K562 (cell line): ENCODE measurements around the gene RAD1. TPM values are rescaled to one million over a fixed set of nuclear protein-coding genes. Genes with fewer than 3 reads are reported as not detected.
A peak's percentile ranks its signal among the peaks of the same experiment; 100 is the strongest.

Source experiments
- FOS ChIP-seq: IDR thresholded peaks from 3 replicates; pipeline ENCODE4 v1.6.1; 2011; ENCODE audit not compliant: insufficient read length; ENCODE audit errors: extremely low read depth
- MTA2 ChIP-seq: fragments of 450-650 bp; IDR thresholded peaks from 2 replicates; pipeline ENCODE4 v1.6.1; 2016; ENCODE audit warnings: low read depth
- NR1H2 ChIP-seq: sonication (generic); formaldehyde crosslinking; IDR thresholded peaks from 2 replicates; pipeline ENCODE4 v1.4.0; 2020; ENCODE audit warnings: mild to moderate bottlenecking, missing genetic modification reagents
- NUFIP1 ChIP-seq: fragments of 450-650 bp; IDR thresholded peaks from 2 replicates; pipeline ENCODE4 v1.6.1; 2018; ENCODE audit not compliant: partially characterized antibody
- ZNF165 ChIP-seq: fragments of 250-450 bp; sonication (Bioruptor Pico); IDR thresholded peaks from 2 replicates; pipeline ENCODE4 v1.4.0; 2020; ENCODE audit warnings: borderline replicate concordance
- polyA plus RNA-seq, 8 experiments: library from polyadenylated mRNA; depleted of rRNA in 4 of 8; stranded (reverse) in 5 of 8; unstranded in 3 of 8; fragments of >200 nt; fragmentation: Nextera tagmentation in 2 of 8; fragmentation: Illumina TruSeq in 1 of 8; extraction: Ambion mirVana in 2 of 8; extraction: Trizol in 1 of 8; gene quantifications; 2 replicates each; pipeline versions ENCODE4 v1.2.1 to v1.2.3, GENCODE V29; 2011 to 2014; ENCODE audit warnings: inconsistent platforms in 1 of 8, missing spikeins in 1 of 8
- total RNA-seq, 7 experiments: library from RNA; depleted of rRNA in 6 of 7; stranded (reverse); fragments of >200 nt in 6 of 7; fragmentation: Illumina TruSeq in 2 of 7; extraction: Trizol in 2 of 7; gene quantifications; 2 replicates each; pipeline versions ENCODE4 v1.2.1 to v1.2.3, GENCODE V29; 2011 to 2021; ENCODE audit warnings: low replicate concordance in 1 of 7
- TF ChIP-seq, protein P1 (sequence below): fragments of 200-600 bp; sonication (generic); IDR thresholded peaks from one replicate; pipeline ENCODE4 v1.6.1; 2012; ENCODE audit warnings: mild to moderate bottlenecking, low read depth, low read length, inconsistent platforms
- TF ChIP-seq, protein P2 (sequence below): IDR thresholded peaks from 3 replicates; pipeline ENCODE4 v1.6.1; 2011; ENCODE audit warnings: borderline replicate concordance, mild to moderate bottlenecking, moderate library complexity; ENCODE audit not compliant: insufficient read length; ENCODE audit errors: extremely low read depth
- TF ChIP-seq, protein P3 (sequence below), 2 experiments: fragments of 150-350 bp in 1 of 2; IDR thresholded peaks; 2 replicates each; pipeline ENCODE4 v1.6.1; 2012 to 2016; ENCODE audit warnings: low read depth in 2 of 2, low read length in 2 of 2, mild to moderate bottlenecking in 1 of 2, moderate library complexity in 1 of 2

The RAD1 gene
- total and polyA plus RNA-seq, 9 of the 15 experiments (the other 6 are each of a cell fraction or from before 2014, with no cell fraction given): 44.5 to 148 (median 60.8) TPM

- TF ChIP-seq, protein P1, sequence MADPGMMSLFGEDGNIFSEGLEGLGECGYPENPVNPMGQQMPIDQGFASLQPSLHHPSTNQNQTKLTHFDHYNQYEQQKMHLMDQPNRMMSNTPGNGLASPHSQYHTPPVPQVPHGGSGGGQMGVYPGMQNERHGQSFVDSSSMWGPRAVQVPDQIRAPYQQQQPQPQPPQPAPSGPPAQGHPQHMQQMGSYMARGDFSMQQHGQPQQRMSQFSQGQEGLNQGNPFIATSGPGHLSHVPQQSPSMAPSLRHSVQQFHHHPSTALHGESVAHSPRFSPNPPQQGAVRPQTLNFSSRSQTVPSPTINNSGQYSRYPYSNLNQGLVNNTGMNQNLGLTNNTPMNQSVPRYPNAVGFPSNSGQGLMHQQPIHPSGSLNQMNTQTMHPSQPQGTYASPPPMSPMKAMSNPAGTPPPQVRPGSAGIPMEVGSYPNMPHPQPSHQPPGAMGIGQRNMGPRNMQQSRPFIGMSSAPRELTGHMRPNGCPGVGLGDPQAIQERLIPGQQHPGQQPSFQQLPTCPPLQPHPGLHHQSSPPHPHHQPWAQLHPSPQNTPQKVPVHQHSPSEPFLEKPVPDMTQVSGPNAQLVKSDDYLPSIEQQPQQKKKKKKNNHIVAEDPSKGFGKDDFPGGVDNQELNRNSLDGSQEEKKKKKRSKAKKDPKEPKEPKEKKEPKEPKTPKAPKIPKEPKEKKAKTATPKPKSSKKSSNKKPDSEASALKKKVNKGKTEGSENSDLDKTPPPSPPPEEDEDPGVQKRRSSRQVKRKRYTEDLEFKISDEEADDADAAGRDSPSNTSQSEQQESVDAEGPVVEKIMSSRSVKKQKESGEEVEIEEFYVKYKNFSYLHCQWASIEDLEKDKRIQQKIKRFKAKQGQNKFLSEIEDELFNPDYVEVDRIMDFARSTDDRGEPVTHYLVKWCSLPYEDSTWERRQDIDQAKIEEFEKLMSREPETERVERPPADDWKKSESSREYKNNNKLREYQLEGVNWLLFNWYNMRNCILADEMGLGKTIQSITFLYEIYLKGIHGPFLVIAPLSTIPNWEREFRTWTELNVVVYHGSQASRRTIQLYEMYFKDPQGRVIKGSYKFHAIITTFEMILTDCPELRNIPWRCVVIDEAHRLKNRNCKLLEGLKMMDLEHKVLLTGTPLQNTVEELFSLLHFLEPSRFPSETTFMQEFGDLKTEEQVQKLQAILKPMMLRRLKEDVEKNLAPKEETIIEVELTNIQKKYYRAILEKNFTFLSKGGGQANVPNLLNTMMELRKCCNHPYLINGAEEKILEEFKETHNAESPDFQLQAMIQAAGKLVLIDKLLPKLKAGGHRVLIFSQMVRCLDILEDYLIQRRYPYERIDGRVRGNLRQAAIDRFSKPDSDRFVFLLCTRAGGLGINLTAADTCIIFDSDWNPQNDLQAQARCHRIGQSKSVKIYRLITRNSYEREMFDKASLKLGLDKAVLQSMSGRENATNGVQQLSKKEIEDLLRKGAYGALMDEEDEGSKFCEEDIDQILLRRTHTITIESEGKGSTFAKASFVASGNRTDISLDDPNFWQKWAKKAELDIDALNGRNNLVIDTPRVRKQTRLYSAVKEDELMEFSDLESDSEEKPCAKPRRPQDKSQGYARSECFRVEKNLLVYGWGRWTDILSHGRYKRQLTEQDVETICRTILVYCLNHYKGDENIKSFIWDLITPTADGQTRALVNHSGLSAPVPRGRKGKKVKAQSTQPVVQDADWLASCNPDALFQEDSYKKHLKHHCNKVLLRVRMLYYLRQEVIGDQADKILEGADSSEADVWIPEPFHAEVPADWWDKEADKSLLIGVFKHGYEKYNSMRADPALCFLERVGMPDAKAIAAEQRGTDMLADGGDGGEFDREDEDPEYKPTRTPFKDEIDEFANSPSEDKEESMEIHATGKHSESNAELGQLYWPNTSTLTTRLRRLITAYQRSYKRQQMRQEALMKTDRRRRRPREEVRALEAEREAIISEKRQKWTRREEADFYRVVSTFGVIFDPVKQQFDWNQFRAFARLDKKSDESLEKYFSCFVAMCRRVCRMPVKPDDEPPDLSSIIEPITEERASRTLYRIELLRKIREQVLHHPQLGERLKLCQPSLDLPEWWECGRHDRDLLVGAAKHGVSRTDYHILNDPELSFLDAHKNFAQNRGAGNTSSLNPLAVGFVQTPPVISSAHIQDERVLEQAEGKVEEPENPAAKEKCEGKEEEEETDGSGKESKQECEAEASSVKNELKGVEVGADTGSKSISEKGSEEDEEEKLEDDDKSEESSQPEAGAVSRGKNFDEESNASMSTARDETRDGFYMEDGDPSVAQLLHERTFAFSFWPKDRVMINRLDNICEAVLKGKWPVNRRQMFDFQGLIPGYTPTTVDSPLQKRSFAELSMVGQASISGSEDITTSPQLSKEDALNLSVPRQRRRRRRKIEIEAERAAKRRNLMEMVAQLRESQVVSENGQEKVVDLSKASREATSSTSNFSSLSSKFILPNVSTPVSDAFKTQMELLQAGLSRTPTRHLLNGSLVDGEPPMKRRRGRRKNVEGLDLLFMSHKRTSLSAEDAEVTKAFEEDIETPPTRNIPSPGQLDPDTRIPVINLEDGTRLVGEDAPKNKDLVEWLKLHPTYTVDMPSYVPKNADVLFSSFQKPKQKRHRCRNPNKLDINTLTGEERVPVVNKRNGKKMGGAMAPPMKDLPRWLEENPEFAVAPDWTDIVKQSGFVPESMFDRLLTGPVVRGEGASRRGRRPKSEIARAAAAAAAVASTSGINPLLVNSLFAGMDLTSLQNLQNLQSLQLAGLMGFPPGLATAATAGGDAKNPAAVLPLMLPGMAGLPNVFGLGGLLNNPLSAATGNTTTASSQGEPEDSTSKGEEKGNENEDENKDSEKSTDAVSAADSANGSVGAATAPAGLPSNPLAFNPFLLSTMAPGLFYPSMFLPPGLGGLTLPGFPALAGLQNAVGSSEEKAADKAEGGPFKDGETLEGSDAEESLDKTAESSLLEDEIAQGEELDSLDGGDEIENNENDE: no peak
- TF ChIP-seq, protein P2, sequence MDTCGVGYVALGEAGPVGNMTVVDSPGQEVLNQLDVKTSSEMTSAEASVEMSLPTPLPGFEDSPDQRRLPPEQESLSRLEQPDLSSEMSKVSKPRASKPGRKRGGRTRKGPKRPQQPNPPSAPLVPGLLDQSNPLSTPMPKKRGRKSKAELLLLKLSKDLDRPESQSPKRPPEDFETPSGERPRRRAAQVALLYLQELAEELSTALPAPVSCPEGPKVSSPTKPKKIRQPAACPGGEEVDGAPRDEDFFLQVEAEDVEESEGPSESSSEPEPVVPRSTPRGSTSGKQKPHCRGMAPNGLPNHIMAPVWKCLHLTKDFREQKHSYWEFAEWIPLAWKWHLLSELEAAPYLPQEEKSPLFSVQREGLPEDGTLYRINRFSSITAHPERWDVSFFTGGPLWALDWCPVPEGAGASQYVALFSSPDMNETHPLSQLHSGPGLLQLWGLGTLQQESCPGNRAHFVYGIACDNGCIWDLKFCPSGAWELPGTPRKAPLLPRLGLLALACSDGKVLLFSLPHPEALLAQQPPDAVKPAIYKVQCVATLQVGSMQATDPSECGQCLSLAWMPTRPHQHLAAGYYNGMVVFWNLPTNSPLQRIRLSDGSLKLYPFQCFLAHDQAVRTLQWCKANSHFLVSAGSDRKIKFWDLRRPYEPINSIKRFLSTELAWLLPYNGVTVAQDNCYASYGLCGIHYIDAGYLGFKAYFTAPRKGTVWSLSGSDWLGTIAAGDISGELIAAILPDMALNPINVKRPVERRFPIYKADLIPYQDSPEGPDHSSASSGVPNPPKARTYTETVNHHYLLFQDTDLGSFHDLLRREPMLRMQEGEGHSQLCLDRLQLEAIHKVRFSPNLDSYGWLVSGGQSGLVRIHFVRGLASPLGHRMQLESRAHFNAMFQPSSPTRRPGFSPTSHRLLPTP: no peak
- TF ChIP-seq, protein P3, sequence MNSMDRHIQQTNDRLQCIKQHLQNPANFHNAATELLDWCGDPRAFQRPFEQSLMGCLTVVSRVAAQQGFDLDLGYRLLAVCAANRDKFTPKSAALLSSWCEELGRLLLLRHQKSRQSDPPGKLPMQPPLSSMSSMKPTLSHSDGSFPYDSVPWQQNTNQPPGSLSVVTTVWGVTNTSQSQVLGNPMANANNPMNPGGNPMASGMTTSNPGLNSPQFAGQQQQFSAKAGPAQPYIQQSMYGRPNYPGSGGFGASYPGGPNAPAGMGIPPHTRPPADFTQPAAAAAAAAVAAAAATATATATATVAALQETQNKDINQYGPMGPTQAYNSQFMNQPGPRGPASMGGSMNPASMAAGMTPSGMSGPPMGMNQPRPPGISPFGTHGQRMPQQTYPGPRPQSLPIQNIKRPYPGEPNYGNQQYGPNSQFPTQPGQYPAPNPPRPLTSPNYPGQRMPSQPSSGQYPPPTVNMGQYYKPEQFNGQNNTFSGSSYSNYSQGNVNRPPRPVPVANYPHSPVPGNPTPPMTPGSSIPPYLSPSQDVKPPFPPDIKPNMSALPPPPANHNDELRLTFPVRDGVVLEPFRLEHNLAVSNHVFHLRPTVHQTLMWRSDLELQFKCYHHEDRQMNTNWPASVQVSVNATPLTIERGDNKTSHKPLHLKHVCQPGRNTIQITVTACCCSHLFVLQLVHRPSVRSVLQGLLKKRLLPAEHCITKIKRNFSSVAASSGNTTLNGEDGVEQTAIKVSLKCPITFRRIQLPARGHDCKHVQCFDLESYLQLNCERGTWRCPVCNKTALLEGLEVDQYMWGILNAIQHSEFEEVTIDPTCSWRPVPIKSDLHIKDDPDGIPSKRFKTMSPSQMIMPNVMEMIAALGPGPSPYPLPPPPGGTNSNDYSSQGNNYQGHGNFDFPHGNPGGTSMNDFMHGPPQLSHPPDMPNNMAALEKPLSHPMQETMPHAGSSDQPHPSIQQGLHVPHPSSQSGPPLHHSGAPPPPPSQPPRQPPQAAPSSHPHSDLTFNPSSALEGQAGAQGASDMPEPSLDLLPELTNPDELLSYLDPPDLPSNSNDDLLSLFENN (IDR thresholded peaks at IDR 0.05; ENCODE audit: low read depth in 2 of 2, low read length in 2 of 2): 0 out of 4 replicates have a peak, but pooled peaks of 1 of the 2 experiments have one; percentile 3
- TF ChIP-seq ZNF165 (CRISPR knock-in tag) (no peak), NUFIP1 (no peak), MTA2 (no peak), FOS (no peak), NR1H2 (CRISPR knock-in tag) (no peak)
These were observed 13.9 kb upstream of the RAD1 start, which contains the start of gene DNAJC21 (continued) for GRCh38 chr5:34929134-34929719.
